ENCODE results near the gene S1PR2. TPM values are rescaled to one million over a fixed set of nuclear protein-coding genes. Genes with fewer than 3 reads are reported as not detected.
A peak's percentile ranks its signal among the peaks of the same experiment; 100 is the strongest.

The S1PR2 gene
- total and polyA plus RNA-seq, 9 of the 15 experiments (the other 6 are each of a cell fraction or from before 2014, with no cell fraction given): 1.5 to 3.9 (median 2.0) TPM

GRCh38 chr19:10270616-10271394 lies 39.7 kb upstream of the S1PR2 start, which contains the start of gene ICAM1 (continued):
- TF ChIP-seq ZNF407 (IDR thresholded peaks at IDR 0.05; ENCODE audit: low read depth) (no peak), PRMT5 (CRISPR knock-in tag; IDR thresholded peaks at IDR 0.05) (no peak), TSC22D4 (tag; IDR thresholded peaks at IDR 0.05) (no peak), MAFF (IDR thresholded peaks at IDR 0.05; ENCODE audit: low read length) (no peak), ZKSCAN8 (CRISPR knock-in tag; IDR thresholded peaks at IDR 0.05) (no peak), ZNF395 (CRISPR knock-in tag; IDR thresholded peaks at IDR 0.05) (peak; percentile 67; the same call in 1 of the 2 replicates), E4F1 (CRISPR knock-in tag; IDR thresholded peaks at IDR 0.05; ENCODE audit: borderline replicate concordance) (no peak), MTF1 (CRISPR knock-in tag; IDR thresholded peaks at IDR 0.05; ENCODE audit: borderline replicate concordance) (no peak)
- TF ChIP-seq, protein P1, sequence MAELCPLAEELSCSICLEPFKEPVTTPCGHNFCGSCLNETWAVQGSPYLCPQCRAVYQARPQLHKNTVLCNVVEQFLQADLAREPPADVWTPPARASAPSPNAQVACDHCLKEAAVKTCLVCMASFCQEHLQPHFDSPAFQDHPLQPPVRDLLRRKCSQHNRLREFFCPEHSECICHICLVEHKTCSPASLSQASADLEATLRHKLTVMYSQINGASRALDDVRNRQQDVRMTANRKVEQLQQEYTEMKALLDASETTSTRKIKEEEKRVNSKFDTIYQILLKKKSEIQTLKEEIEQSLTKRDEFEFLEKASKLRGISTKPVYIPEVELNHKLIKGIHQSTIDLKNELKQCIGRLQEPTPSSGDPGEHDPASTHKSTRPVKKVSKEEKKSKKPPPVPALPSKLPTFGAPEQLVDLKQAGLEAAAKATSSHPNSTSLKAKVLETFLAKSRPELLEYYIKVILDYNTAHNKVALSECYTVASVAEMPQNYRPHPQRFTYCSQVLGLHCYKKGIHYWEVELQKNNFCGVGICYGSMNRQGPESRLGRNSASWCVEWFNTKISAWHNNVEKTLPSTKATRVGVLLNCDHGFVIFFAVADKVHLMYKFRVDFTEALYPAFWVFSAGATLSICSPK (IDR thresholded peaks at IDR 0.05; ENCODE audit: borderline replicate concordance): no peak
- TF ChIP-seq, protein P2, sequence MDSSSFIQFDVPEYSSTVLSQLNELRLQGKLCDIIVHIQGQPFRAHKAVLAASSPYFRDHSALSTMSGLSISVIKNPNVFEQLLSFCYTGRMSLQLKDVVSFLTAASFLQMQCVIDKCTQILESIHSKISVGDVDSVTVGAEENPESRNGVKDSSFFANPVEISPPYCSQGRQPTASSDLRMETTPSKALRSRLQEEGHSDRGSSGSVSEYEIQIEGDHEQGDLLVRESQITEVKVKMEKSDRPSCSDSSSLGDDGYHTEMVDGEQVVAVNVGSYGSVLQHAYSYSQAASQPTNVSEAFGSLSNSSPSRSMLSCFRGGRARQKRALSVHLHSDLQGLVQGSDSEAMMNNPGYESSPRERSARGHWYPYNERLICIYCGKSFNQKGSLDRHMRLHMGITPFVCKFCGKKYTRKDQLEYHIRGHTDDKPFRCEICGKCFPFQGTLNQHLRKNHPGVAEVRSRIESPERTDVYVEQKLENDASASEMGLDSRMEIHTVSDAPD (CRISPR knock-in tag; IDR thresholded peaks at IDR 0.05): no peak

Data from K562 (cell line).